ENCODE measurements around the gene TMEM11.

GRCh38 chr17:21250854-21251253 lies 36.9 kb upstream of the TMEM11 start:
- TF ChIP-seq CTCF (IDR thresholded peaks at IDR 0.05 in 8 of 11, conservative IDR thresholded peaks at IDR 0.05 in 3 of 11) (no peak), POLR2A (IDR thresholded peaks at IDR 0.05) (no peak)
